AG10803 (cell line): ENCODE results near the gene SYT11.
"Not testable (repeated sequence)": the region's sequence is repeated elsewhere in the genome, so short reads cannot be mapped to it uniquely, and the experiment has no call there.

Source experiments
- DNase-seq: peaks from one replicate; pipeline ENCODE4 v3.0.0; 2010; ENCODE audit warnings: low read depth
- H3K4me3 ChIP-seq: 2 replicates; pipeline ENCODE4 v1.5.1; 2011; ENCODE audit warnings: mild to moderate bottlenecking, low read length, control low read depth
- CTCF ChIP-seq: conservative IDR thresholded peaks from 2 replicates; pipeline ENCODE4 v1.5.1; 2011; ENCODE audit warnings: mild to moderate bottlenecking, low read length, control low read depth, inconsistent platforms

Gene SYT11

GRCh38 chr1:155913969-155914757 lies 54.8 kb downstream of the SYT11 start:
- no peak overlapping the region for H3K4me3 ChIP-seq
- peak; percentile 79 for DNase-seq
- no peak for TF ChIP-seq CTCF

GRCh38 chr1:155918660-155919059 lies 59.3 kb downstream of the SYT11 start:
- DNase-seq, result no peak
- no peak for TF ChIP-seq CTCF
- no peak overlapping the region for H3K4me3 ChIP-seq

GRCh38 chr1:155919801-155920200 lies 60.4 kb downstream of the SYT11 start:
- DNase-seq, result no peak
- no peak for TF ChIP-seq CTCF
- no peak overlapping the region for H3K4me3 ChIP-seq

GRCh38 chr1:155920717-155921116 lies 61.4 kb downstream of the SYT11 start:
- H3K4me3 ChIP-seq, result no peak overlapping the region
- no peak for TF ChIP-seq CTCF
- no peak for DNase-seq

GRCh38 chr1:155925506-155925905 lies 66.1 kb downstream of the SYT11 start:
- no peak overlapping the region for H3K4me3 ChIP-seq
- no peak for DNase-seq
- TF ChIP-seq CTCF, result no peak

- no peak for TF ChIP-seq CTCF
- no peak for DNase-seq
- H3K4me3 ChIP-seq, result no peak overlapping the region
Observed at GRCh38 chr1:155929057-155929456, 69.7 kb downstream of the SYT11 start.

GRCh38 chr1:155930725-155931124 lies 71.4 kb downstream of the SYT11 start:
- peak overlapping the region; percentile 39 for H3K4me3 ChIP-seq
- DNase-seq, result not testable (repeated sequence)
